OCI-LY3 (cell line): Measurements from ENCODE around the gene MCCC1.

ENCODE experiments used
- CTCF ChIP-seq: fragments of 200-600, 300-600 bp; sonication (generic); IDR thresholded peaks from 2 replicates; pipeline ENCODE4 v1.5.1; 2014; ENCODE audit warnings: antibody characterized with exemption, low read length, low read depth
- EZH2phosphoT487 ChIP-seq: fragments of 200-600 bp; shearing (Covaris generic); IDR thresholded peaks from 2 replicates; pipeline ENCODE4 v1.6.1; 2018; ENCODE audit warnings: antibody characterized with exemption, mixed run types, low read depth

GRCh38 chr3:183082355-183082915 is 16.9 kb downstream of the MCCC1 start:
- no peak for TF ChIP-seq CTCF
- no peak for TF ChIP-seq EZH2phosphoT487
